IPS-20b (cell line): ENCODE data around the gene PLEKHM3.

ENCODE experiments used
- H3K27ac ChIP-seq: one replicate; pipeline ENCODE4 v1.5.1; 2013; ENCODE audit warnings: low read length
- H3K27me3 ChIP-seq: 2 replicates; pipeline ENCODE4 v1.6.1; 2013; ENCODE audit warnings: mild to moderate bottlenecking, low read length, inconsistent platforms; ENCODE audit not compliant: insufficient read depth
- H3K36me3 ChIP-seq: 2 replicates; pipeline ENCODE4 v1.6.1; 2013; ENCODE audit warnings: low read depth, mild to moderate bottlenecking, inconsistent platforms, low read length, moderate library complexity; ENCODE audit not compliant: insufficient read depth
- H3K4me1 ChIP-seq: 2 replicates; pipeline ENCODE4 v1.6.1; 2013; ENCODE audit warnings: mild to moderate bottlenecking, control low read depth, inconsistent platforms, low read length, moderate library complexity; ENCODE audit not compliant: insufficient read depth
- H3K4me3 ChIP-seq: 2 replicates; pipeline ENCODE4 v1.5.1; 2013; ENCODE audit warnings: mild to moderate bottlenecking, low read length, inconsistent platforms
- H3K9ac ChIP-seq: 2 replicates; pipeline ENCODE4 v1.6.1; 2013; ENCODE audit warnings: low read depth, mild to moderate bottlenecking, inconsistent platforms, low read length, moderate library complexity
- H3K9me3 ChIP-seq: 2 replicates; pipeline ENCODE4 v1.6.1; 2013; ENCODE audit warnings: mild to moderate bottlenecking, low read depth, low read length, inconsistent platforms; ENCODE audit not compliant: insufficient read depth

The PLEKHM3 gene

DNA sequence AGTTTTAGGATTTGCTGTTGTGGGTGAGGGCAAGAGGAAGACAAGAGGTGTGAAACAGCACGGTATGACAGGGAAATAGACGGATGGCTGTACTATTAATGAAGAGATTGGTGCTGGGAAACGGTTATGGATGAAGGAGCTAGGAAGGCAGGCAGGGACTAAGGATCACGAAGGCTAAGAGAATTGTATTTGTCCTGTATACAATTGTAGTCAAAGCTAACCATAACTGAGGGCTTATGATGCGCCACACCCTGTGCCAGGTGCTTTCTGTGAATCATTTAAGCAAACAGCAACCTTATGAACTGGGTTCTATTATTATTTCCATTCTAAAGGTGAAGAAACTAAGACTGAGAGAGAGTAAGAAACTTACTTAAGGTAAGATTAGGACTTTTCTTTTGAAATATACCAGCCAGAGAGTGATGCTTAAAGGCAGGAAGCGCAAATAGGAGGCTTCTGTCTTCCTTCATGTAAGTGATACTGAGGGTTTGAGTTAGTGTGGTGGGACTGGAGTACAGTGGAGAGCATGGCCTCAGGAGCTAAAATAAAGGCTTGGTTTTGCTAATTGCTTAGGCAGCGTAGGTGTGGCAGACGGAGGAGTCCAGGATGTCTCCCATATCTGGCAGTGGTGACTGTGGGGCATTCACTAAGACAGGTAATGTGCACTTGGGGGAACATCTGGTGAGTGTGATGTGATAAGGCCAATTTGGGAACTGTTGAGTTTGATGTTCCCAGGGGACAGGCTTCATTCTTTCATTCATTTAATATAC is 85.8 kb downstream of the PLEKHM3 start:
- no peak overlapping the region for H3K4me3 ChIP-seq
- no peaks in the 10 kb centered on the region for H3K36me3 ChIP-seq
- no peak overlapping the region for H3K27ac ChIP-seq
- no peaks in the 10 kb centered on the region for H3K27me3 ChIP-seq
- no peak overlapping the region for H3K9ac ChIP-seq
- H3K9me3 ChIP-seq = no peaks in the 10 kb centered on the region
- peaks cover 6% of the 10 kb centered on the region; the same call in 1 of the 2 replicates for H3K4me1 ChIP-seq

GRCh38 chr2:207938886-207939285 is 86.4 kb downstream of the PLEKHM3 start:
- Histone ChIP-seq H3K9ac (no peak overlapping the region), H3K9me3 (no peaks in the 10 kb centered on the region), H3K27ac (no peak overlapping the region), H3K4me3 (no peak overlapping the region), H3K4me1 (peaks cover 8% of the 10 kb centered on the region; the same call in 1 of the 2 replicates), H3K36me3 (no peaks in the 10 kb centered on the region), H3K27me3 (no peaks in the 10 kb centered on the region)

DNA sequence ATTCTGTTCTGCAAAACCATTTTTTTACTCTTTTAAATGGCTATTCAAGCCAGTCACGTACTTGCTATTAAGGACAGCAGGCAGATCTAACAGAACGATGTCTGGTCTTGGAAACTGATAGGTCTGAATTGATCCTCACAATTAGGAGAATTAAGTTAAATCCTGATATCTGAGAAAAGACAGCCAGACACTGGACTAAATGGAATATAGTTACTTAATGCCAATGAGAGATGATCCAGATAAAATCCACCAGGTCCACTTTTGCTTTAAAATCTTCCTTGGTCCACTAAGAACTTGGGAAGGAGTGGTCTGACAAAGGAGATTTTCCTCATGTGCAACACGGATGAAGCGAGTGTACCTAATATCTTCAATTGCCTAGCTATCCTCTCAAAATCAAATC is 86.9 kb downstream of the PLEKHM3 start:
- Histone ChIP-seq H3K27me3 (no peaks in the 10 kb centered on the region), H3K4me3 (no peak overlapping the region), H3K36me3 (no peaks in the 10 kb centered on the region), H3K9me3 (no peaks in the 10 kb centered on the region), H3K9ac (no peak overlapping the region), H3K4me1 (peaks cover 13% of the 10 kb centered on the region; the same call in 1 of the 2 replicates), H3K27ac (no peak overlapping the region)

- no peaks in the 10 kb centered on the region for H3K36me3 ChIP-seq
- no peaks in the 10 kb centered on the region for H3K9me3 ChIP-seq
- no peak overlapping the region for H3K9ac ChIP-seq
- H3K4me1 ChIP-seq = peaks cover 16% of the 10 kb centered on the region
- H3K27me3 ChIP-seq = no peaks in the 10 kb centered on the region
- H3K4me3 ChIP-seq = no peak overlapping the region
- no peak overlapping the region for H3K27ac ChIP-seq
Measured at GRCh38 chr2:207937823-207938222, 87.5 kb downstream of the PLEKHM3 start.

DNA sequence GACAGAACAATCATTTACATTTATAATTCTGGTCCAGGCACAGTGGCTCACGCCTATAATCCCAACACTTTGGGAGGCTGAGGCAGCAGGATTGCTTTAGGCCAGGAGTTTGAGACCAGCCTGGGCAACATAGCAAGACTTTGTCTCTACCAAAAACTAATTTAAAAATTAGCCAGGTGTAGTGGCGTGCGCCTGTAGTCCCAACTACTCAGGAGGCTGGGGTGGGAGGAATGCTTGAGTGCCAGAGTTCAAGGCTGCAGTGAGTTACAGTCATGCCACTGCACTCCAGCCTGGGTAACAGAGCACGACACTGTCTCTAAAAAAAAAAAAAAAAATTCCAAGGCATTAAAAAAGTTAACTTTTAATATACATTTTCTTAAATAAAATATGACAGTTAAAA is 88.1 kb downstream of the PLEKHM3 start:
- H3K4me1 ChIP-seq = peaks cover 18% of the 10 kb centered on the region
- no peak overlapping the region for H3K4me3 ChIP-seq
- no peak overlapping the region for H3K9ac ChIP-seq
- no peaks in the 10 kb centered on the region for H3K36me3 ChIP-seq
- no peak overlapping the region for H3K27ac ChIP-seq
- H3K27me3 ChIP-seq = no peaks in the 10 kb centered on the region
- no peaks in the 10 kb centered on the region for H3K9me3 ChIP-seq

- no peak overlapping the region for H3K9ac ChIP-seq
- H3K36me3 ChIP-seq = no peaks in the 10 kb centered on the region
- H3K27me3 ChIP-seq = no peaks in the 10 kb centered on the region
- H3K9me3 ChIP-seq = no peaks in the 10 kb centered on the region
- H3K27ac ChIP-seq = no peak overlapping the region
- H3K4me1 ChIP-seq = peaks cover 18% of the 10 kb centered on the region
- H3K4me3 ChIP-seq = no peak overlapping the region
Measured at GRCh38 chr2:207936380-207936779, 88.9 kb downstream of the PLEKHM3 start.

- no peaks in the 10 kb centered on the region for H3K36me3 ChIP-seq
- no peaks in the 10 kb centered on the region for H3K27me3 ChIP-seq
- no peak overlapping the region for H3K27ac ChIP-seq
- H3K9ac ChIP-seq = no peak overlapping the region
- peaks cover 18% of the 10 kb centered on the region for H3K4me1 ChIP-seq
- no peaks in the 10 kb centered on the region for H3K9me3 ChIP-seq
- no peak overlapping the region for H3K4me3 ChIP-seq
Measured at GRCh38 chr2:207935991-207936370, 89.3 kb downstream of the PLEKHM3 start.

DNA sequence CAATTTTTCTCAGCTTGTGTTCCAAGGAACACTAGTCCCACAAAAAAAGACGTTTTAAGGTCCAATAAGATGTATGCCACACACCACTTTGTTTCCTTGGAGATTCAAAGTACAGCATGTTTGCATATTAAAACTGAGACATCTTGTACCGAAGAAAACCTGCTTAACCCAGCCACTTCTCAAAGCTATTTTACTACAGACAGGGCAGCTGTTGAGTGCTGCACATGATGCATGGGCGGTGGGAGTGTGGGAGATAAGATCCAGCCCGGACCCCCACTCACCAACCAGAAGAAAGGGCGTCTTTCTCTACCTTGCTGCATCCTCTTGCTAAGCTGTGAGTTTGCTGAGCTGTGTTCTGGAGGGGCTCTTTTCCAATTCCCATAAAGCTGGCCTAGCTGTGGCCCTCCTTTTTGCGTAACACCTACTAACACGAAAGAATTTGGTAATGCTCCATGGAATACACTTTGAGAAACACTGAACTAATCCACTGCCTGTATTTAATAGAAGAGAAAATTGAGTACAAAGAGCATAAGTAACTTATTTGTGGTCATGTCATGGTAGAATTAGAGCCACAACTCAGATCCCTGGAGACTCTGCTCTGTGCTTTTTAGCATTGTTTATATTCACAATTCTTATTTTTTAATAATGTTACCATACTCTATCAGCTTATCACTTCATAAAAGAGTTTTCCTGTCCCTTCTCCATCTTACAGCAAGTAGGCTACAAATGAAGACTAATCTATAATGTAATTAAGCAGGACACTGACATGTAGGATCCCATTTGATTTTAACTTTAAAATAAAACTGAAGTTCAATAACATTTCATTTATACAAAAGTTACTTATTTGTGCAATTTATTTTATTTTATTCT is 90.0 kb downstream of the PLEKHM3 start:
- Histone ChIP-seq H3K36me3 (no peaks in the 10 kb centered on the region), H3K27ac (no peak overlapping the region), H3K9me3 (no peaks in the 10 kb centered on the region), H3K9ac (no peak overlapping the region), H3K4me3 (no peak overlapping the region), H3K27me3 (no peaks in the 10 kb centered on the region), H3K4me1 (peaks cover 18% of the 10 kb centered on the region)

DNA sequence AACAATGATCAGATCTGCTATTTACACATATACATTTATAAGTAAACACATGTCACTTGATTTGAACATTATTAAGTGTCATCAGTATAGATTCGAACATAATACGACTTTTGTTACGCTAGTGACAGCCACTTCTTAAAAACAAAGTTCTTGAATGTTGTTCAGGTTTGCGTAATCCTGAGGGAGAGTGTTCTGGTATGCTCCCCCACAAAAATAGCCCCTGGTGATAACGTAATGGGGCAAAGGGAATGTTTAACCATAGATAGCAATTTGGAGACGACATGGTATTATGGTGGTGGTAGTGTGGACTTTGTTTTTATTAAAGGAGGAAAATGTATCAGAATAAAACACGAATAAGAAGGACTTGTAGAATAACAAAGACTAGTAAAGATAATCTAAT is 90.6 kb downstream of the PLEKHM3 start:
- Histone ChIP-seq H3K9ac (no peak overlapping the region), H3K27ac (no peak overlapping the region), H3K9me3 (no peaks in the 10 kb centered on the region), H3K4me1 (peaks cover 18% of the 10 kb centered on the region), H3K4me3 (no peak overlapping the region), H3K27me3 (no peaks in the 10 kb centered on the region), H3K36me3 (no peaks in the 10 kb centered on the region)

DNA sequence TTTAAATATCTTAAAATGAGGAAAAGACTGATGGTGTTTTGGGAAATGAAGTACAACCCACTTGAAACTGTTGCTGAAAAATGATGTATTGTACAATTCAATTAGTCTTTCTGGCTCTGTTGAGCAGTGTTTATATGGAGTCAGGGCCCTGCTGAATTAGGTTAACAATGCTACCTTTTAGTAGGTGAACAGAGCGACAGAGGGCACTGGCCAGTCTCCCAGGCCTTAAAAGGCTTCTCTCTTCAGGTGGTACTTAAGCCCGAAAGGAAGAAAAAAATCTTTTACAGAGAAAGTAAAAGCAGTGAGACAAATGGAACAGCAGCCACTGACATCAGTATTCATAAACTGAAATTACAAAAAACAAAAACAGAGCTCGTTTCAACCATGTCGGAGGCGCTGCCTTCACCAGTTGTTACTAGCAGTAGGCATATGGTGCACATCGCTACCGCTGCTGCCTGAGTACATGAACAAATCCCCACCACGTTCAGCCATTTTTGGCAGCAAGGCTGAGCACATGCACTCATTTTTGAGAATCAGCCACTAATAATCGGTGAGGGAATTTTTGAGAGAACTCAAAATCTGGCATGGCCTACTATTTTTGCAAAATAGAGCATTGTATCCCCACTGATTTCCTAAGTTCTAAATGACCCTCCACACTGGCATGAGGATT is 91.8 kb downstream of the PLEKHM3 start:
- Histone ChIP-seq H3K4me1 (peaks cover 18% of the 10 kb centered on the region), H3K36me3 (no peaks in the 10 kb centered on the region), H3K4me3 (peak overlapping the region; percentile 15; the same call in 1 of the 2 replicates), H3K9ac (peak overlapping the region; percentile 64; the same call in 1 of the 2 replicates), H3K27me3 (no peaks in the 10 kb centered on the region), H3K9me3 (no peaks in the 10 kb centered on the region), H3K27ac (peak overlapping the region; percentile 62)

- no peak overlapping the region for H3K9ac ChIP-seq
- no peak overlapping the region for H3K27ac ChIP-seq
- peaks cover 18% of the 10 kb centered on the region for H3K4me1 ChIP-seq
- H3K9me3 ChIP-seq = no peaks in the 10 kb centered on the region
- H3K4me3 ChIP-seq = no peak overlapping the region
- H3K36me3 ChIP-seq = no peaks in the 10 kb centered on the region
- no peaks in the 10 kb centered on the region for H3K27me3 ChIP-seq
Measured at GRCh38 chr2:207932106-207932505, 93.2 kb downstream of the PLEKHM3 start.
